ENCODE measurements around the gene TMC1. TPM values are rescaled to one million over a fixed set of nuclear protein-coding genes. Genes with fewer than 3 reads are reported as not detected.
"Not testable (repeated sequence)": the region's sequence is repeated elsewhere in the genome, so short reads cannot be mapped to it uniquely, and the experiment has no call there.

Gene TMC1
- total RNA-seq, 6 donors from 2014 or later: 0.67 TPM; not detected in 5

DNA sequence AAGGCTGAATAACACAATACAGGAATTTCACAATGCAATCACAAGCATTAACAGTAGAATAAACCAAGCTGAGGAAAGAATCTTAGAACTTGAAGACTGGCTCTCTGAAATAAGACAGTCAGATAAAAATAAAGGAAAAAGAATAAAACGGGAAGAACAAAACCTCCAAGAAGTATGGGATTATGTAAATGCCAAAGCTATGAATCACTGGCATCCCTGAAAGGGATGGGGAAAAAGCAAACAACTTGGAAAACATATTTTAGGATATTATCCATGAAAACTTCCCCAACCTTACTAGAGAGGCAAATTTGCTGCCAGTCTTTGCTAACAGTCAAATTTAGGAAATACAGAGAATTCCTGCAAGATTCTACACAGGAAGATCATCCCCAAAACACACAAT lies 273.5 kb downstream of the TMC1 start:
- no peaks in the 10 kb centered on the region for H3K36me3 ChIP-seq
- 81 to 88% methylated on average over 1 of the region's 1 CpG for WGBS, 2 donors
- no peak for TF ChIP-seq POLR2A (IDR thresholded peaks at IDR 0.05)
- TF ChIP-seq POLR2AphosphoS5 (IDR thresholded peaks at IDR 0.05): no peak
- no peak for DNase-seq
- no peak for ATAC-seq (ENCODE audit: low FRiP score in 2 of 2)
- H3K9me3 ChIP-seq: peaks cover 0 to 5% (median 2%) of the 10 kb centered on the region in 4 donors
- no peak overlapping the region for H3K27ac ChIP-seq
- no peaks in the 10 kb centered on the region for H3K4me1 ChIP-seq
- H3K4me3 ChIP-seq: no peak overlapping the region
- H3K27me3 ChIP-seq: no peaks in the 10 kb centered on the region

DNA sequence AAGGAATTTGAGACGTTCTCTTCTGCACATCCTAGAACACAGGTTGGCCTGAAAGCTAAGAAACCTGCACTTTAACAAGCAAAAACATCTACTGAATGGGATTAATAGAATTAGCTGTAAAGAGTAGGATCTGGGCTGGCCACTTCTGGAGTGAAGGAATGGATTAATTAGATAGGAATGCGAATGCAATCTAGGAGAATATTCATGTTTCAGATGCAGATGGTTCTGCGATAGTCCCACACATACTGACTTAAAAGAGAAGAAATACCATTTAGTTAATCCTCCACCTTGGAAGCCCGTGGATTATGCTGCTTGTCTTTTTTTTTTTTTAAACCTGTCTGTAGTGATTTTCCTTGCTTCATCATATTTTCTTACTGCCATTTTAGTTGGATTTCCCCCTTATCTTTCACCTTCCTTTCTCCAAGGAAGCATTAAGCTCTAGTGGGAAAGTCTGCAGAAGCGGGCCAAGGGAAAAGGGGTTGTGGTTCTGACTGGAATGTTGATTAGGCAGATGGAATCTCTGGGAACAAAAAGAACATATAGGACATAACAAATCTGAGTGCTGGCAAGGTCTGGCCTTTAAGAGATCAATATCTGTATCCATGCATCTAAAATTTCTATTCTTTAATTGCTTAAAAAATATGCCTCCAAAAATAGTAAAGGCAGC lies 279.1 kb downstream of the TMC1 start:
- Histone ChIP-seq H3K27ac (no peak overlapping the region), H3K9me3 (peaks cover 0 to 5% (median 2%) of the 10 kb centered on the region in 4 donors), H3K4me1 (no peaks in the 10 kb centered on the region), H3K27me3 (no peaks in the 10 kb centered on the region), H3K36me3 (no peaks in the 10 kb centered on the region), H3K4me3 (no peak overlapping the region)
- no peak for DNase-seq
- TF ChIP-seq EP300 (IDR thresholded peaks at IDR 0.05): no peak
- TF ChIP-seq, protein P1, sequence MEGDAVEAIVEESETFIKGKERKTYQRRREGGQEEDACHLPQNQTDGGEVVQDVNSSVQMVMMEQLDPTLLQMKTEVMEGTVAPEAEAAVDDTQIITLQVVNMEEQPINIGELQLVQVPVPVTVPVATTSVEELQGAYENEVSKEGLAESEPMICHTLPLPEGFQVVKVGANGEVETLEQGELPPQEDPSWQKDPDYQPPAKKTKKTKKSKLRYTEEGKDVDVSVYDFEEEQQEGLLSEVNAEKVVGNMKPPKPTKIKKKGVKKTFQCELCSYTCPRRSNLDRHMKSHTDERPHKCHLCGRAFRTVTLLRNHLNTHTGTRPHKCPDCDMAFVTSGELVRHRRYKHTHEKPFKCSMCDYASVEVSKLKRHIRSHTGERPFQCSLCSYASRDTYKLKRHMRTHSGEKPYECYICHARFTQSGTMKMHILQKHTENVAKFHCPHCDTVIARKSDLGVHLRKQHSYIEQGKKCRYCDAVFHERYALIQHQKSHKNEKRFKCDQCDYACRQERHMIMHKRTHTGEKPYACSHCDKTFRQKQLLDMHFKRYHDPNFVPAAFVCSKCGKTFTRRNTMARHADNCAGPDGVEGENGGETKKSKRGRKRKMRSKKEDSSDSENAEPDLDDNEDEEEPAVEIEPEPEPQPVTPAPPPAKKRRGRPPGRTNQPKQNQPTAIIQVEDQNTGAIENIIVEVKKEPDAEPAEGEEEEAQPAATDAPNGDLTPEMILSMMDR (IDR thresholded peaks at IDR 0.05): no peak
- no peak for TF ChIP-seq POLR2AphosphoS5 (IDR thresholded peaks at IDR 0.05)
- TF ChIP-seq POLR2A (IDR thresholded peaks at IDR 0.05): no peak
- no peak for ATAC-seq (ENCODE audit: low FRiP score in 2 of 2)
- WGBS, 2 donors: 73 to 83% methylated on average over 5 of the region's 5 CpGs

DNA sequence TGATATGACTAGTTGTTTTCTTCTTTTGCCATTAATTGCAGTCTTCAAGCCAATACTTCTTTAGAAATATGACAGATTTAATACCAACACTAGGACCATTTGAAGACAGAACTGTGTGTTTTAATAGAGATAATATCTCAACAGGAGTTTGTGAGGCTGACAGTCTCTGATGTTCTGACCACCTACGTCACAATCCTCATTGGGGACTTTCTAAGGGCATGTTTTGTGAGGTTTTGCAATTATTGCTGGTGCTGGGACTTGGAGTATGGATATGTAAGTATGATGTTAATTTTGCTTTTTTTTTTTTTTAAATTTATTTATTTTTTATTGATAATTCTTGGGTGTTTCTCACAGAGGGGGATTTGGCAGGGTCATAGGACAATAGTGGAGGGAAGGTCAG lies 283.8 kb downstream of the TMC1 start:
- H3K27me3 ChIP-seq: no peaks in the 10 kb centered on the region
- no peaks in the 10 kb centered on the region for H3K36me3 ChIP-seq
- WGBS, 2 donors: 74% methylated on average over 1 of the region's 1 CpG
- no peak overlapping the region for H3K4me3 ChIP-seq
- H3K4me1 ChIP-seq: no peaks in the 10 kb centered on the region
- ATAC-seq (ENCODE audit: low FRiP score in 2 of 2) (no peak), DNase-seq (no peak)
- no peaks in the 10 kb centered on the region for H3K9me3 ChIP-seq
- no peak for TF ChIP-seq POLR2AphosphoS5 (IDR thresholded peaks at IDR 0.05)
- TF ChIP-seq, protein P1 (IDR thresholded peaks at IDR 0.05): no peak
- no peak for TF ChIP-seq POLR2A (IDR thresholded peaks at IDR 0.05)
- TF ChIP-seq EP300 (IDR thresholded peaks at IDR 0.05): no peak
- H3K27ac ChIP-seq: no peak overlapping the region

DNA sequence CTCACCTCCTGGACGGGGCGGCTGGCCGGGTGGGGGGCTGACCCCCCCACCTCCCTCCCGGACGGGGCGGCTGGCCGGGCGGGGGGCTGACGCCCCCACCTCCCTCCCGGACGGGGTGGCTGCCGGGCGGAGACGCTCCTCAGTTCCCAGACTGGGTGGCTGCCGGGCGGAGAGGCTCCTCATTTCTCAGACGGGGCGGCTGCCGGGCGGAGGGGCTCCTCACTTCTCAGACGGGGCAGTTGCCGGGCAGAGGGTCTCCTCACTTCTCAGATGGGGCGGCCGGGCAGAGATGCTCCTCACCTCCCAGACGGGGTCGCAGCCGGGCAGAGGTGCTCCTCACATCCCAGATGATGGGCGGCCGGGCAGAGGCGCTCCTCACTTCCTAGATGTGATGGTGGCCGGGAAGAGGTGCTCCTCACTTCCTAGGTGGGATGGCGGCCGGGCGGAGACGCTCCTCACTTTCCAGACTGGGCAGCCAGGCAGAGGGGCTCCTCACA lies 285.0 kb downstream of the TMC1 start:
- not testable (repeated sequence) for H3K4me1 ChIP-seq; H3K9me3 ChIP-seq; H3K36me3 ChIP-seq; H3K27me3 ChIP-seq; H3K4me3 ChIP-seq; H3K27ac ChIP-seq; ATAC-seq (ENCODE audit: low FRiP score in 2 of 2)
- 97% methylated on average over 7 of the region's 35 CpGs; no CpG with 5 or more reads in 1 of the 2 donors for WGBS, 2 donors
- peak in 1 of 2 donors; percentile 56 for DNase-seq

DNA sequence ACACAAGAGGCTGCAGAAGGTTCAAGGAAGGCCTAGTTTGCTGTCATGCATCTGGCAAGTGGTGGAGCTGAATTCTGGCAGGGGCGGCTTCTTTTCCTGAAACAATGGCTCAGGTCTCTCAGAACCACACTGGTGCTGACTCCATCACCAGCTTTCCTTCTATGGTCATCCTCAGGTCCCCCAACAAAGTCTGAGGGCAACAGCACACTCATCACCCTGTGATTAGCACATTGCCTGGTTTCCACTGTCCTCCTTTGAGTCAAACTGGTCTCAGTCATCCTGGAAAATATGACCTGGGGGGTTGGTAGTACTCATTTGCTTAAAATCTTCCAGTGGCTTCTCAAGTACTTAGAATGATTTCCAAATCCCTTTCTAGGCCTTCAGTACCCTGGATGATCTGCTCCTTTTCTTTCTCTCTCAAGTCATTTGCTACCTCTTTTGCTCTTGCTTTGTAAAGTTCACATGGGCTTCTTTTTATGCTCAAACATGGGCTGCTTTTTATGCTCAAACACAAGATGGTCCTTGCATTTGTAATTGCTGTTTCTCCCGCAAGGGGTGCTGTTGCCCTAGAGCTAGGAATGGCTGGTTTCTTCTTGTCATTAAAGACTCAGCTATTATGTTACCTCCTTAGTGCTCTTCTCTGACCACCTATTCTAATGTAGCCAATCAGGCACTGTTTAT lies 286.5 kb downstream of the TMC1 start:
- TF ChIP-seq, protein P1 (IDR thresholded peaks at IDR 0.05): no peak
- TF ChIP-seq EP300 (IDR thresholded peaks at IDR 0.05): no peak
- TF ChIP-seq POLR2A (IDR thresholded peaks at IDR 0.05): no peak
- TF ChIP-seq POLR2AphosphoS5 (IDR thresholded peaks at IDR 0.05): no peak

More for the DNA sequence above, 286.5 kb downstream of the TMC1 start:
- H3K27ac ChIP-seq: no peak overlapping the region
- no peaks in the 10 kb centered on the region for H3K4me1 ChIP-seq
- no peak overlapping the region for H3K4me3 ChIP-seq
- no peaks in the 10 kb centered on the region for H3K36me3 ChIP-seq
- H3K27me3 ChIP-seq: no peaks in the 10 kb centered on the region
- no peak for ATAC-seq (ENCODE audit: low FRiP score in 2 of 2)
- no peaks in the 10 kb centered on the region for H3K9me3 ChIP-seq
- 84 to 88% methylated on average over 2 of the region's 2 CpGs for WGBS, 2 donors
- DNase-seq: no peak

Data from upper lobe of left lung (tissue), 6 donors.